K562 treated with DMSO at 1 percent for 12 hours (cell line): ENCODE results near the gene TSPY1. TPM values are rescaled to one million over a fixed set of nuclear protein-coding genes. Genes with fewer than 3 reads are reported as not detected.

Source experiments
- total RNA-seq: library from RNA; unstranded; fragments of 300-600 nt; gene quantifications from 2 replicates; pipeline ENCODE4 v1.2.3, GENCODE V29; 2022; ENCODE audit not compliant: insufficient read depth

The TSPY1 gene
- not detected in 2 replicates for total RNA-seq

GRCh38 chrY:9466655-9467054 lies at the start of gene TSPY1:
TSS of gene TSPY1 (plus strand) at chrY:9466955. CDS start at chrY:9467001, 46 bp downstream.

GRCh38 chrY:9486967-9487366 lies 20.2 kb downstream of the TSPY1 start, which contains the start of gene TSPY9:
TSS of gene TSPY9 (plus strand) at chrY:9487267. CDS start at chrY:9487313, 46 bp downstream.

Other genes with a start within 250 kb of the TSPY1 start
- not detected in 2 replicates for gene TSPY4, start 129.5 kb upstream of the TSPY1 start, total RNA-seq
- gene TSPY8, start 109.2 kb upstream of the TSPY1 start, total RNA-seq: not detected in 2 replicates
- not detected in 2 replicates for gene TSPY3, start 68.5 kb upstream of the TSPY1 start, total RNA-seq
- not detected in 2 replicates for gene TSPY9, start 20.3 kb downstream of the TSPY1 start, total RNA-seq
- gene TSPY10, start 60.9 kb downstream of the TSPY1 start, total RNA-seq: not detected in 2 replicates